Hypothalamus (tissue), 51 donors: Measurements from ENCODE around the gene RASA4B.
A peak's percentile ranks its signal among the peaks of the same experiment; 100 is the strongest.
"Not testable (repeated sequence)": the region's sequence is repeated elsewhere in the genome, so short reads cannot be mapped to it uniquely, and the experiment has no call there.

Experiments used
- DNase-seq, 51 donors: peaks; one replicate each; lab custom pipeline; 2025; lab: John Stamatoyannopoulos, UW

The RASA4B gene

GRCh38 chr7:102474736-102475435 is 42.7 kb downstream of the RASA4B start:
- not testable (repeated sequence) for DNase-seq

- not testable (repeated sequence) for DNase-seq
Measured at GRCh38 chr7:102474116-102474515, 43.5 kb downstream of the RASA4B start.

- peak in 24 of 51 donors; percentile 4 to 62 (median 28) for DNase-seq
Measured at GRCh38 chr7:102473271-102473991, 44.1 kb downstream of the RASA4B start.

GRCh38 chr7:102472126-102473041 is 45.2 kb downstream of the RASA4B start:
- no peak for DNase-seq

- DNase-seq, result no peak
Measured at GRCh38 chr7:102471791-102472125, 45.8 kb downstream of the RASA4B start.

- no peak for DNase-seq
Measured at GRCh38 chr7:102469972-102470825, 47.4 kb downstream of the RASA4B start.

GRCh38 chr7:102469351-102469971 is 48.1 kb downstream of the RASA4B start:
- no peak for DNase-seq

GRCh38 chr7:102468478-102469350 is 48.9 kb downstream of the RASA4B start:
- peak in 2 of 51 donors; percentile 22 to 24 for DNase-seq

- no peak for DNase-seq
Measured at GRCh38 chr7:102467581-102468477, 49.7 kb downstream of the RASA4B start.

- DNase-seq, result no peak
Measured at GRCh38 chr7:102466097-102466496, 51.5 kb downstream of the RASA4B start.

GRCh38 chr7:102464577-102465280 is 52.8 kb downstream of the RASA4B start, which contains the start of the genes ALKBH4 and LRWD1:
TSS of gene ALKBH4 (minus strand) at chr7:102464863. CDS start at chr7:102464836, 27 bp downstream.
TSS of gene LRWD1 (plus strand) at chr7:102464984. CDS start at chr7:102465081, 97 bp downstream.
- peak; percentile 30 to 94 (median 83) for DNase-seq

- peak in 1 of 51 donors; percentile 20 for DNase-seq
Measured at GRCh38 chr7:102463841-102464576, 53.6 kb downstream of the RASA4B start.

- DNase-seq, result no peak
Measured at GRCh38 chr7:102460467-102460866, 57.1 kb downstream of the RASA4B start.

- no peak for DNase-seq
Measured at GRCh38 chr7:102459221-102459844, 58.2 kb downstream of the RASA4B start.

- DNase-seq, result no peak
Measured at GRCh38 chr7:102457352-102457924, 60.1 kb downstream of the RASA4B start.
